NOMO-1 treated with dmso at 0.1 percent for 144 hours (cell line): ENCODE measurements around the gene SPTAN1.

Experiments
- DNase-seq: peaks from one replicate; lab custom pipeline; 2025; ENCODE audit not compliant: unreplicated experiment; lab: John Stamatoyannopoulos, UW

The SPTAN1 gene

DNA sequence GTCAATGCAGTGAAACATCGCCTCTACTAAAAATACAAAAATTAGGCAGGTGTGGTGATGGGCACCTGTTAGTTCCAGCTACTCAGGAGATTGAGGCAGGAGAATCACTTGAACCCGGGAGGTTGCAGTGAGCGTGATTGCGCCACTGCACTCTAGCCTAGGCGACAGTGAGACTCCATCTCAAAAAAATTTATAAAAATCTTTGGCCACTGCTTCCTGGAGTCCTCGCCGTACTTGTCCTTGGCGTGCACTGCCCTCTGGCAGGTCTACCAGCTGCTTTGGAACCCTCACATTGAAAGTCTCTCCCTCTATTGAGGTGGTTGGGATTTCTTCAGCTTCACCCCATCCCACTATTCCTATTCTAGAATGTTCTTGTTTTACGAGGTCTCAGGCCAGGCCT lies 79.2 kb downstream of the SPTAN1 start:
- no peak for DNase-seq

GRCh38 chr9:128632066-128632465 lies 79.7 kb downstream of the SPTAN1 start:
- DNase-seq, result no peak

DNA sequence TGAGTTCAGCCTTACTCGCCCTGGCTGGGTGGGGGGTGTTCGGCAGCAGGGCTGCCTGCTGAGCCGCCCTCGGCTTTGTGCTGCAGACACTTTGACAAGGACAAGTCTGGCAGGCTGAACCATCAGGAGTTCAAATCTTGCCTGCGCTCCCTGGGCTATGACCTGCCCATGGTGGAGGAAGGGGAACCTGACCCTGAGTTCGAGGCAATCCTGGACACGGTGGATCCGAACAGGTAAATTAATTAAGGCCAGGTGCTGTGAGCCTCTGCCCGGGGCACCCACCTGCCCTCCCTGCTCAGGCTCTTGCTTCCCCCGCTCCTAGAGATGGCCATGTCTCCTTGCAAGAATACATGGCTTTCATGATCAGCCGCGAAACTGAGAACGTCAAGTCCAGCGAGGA lies 80.1 kb downstream of the SPTAN1 start:
- DNase-seq, result no peak

GRCh38 chr9:128633057-128633456 lies 80.7 kb downstream of the SPTAN1 start:
- DNase-seq, result no peak

- DNase-seq, result no peak
Observed at GRCh38 chr9:128633601-128634000, 81.2 kb downstream of the SPTAN1 start.

DNA sequence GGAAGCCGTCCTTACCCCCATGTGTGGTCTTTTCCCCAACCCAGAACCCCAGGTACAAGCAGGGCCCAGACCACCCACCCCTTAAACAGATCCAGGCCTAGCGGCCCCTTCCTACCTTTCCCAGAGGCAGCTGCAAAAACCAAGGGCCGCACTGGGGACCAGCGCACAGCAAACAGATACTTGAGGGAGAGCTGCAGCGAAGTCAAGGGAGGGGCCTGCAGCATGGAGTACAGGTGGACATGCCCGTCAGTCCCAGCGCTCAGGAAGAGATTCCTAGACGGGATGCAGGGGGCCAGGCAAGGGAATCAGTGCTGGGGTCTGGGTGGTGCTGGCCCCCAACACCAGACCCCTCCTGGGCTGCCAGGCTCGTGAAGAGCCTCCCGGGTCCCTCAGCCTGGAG lies 81.7 kb downstream of the SPTAN1 start:
- no peak for DNase-seq

GRCh38 chr9:128634651-128635262 lies 82.4 kb downstream of the SPTAN1 start:
- DNase-seq, result no peak

- DNase-seq, result no peak
Observed at GRCh38 chr9:128635266-128636023, 83.1 kb downstream of the SPTAN1 start.

DNA sequence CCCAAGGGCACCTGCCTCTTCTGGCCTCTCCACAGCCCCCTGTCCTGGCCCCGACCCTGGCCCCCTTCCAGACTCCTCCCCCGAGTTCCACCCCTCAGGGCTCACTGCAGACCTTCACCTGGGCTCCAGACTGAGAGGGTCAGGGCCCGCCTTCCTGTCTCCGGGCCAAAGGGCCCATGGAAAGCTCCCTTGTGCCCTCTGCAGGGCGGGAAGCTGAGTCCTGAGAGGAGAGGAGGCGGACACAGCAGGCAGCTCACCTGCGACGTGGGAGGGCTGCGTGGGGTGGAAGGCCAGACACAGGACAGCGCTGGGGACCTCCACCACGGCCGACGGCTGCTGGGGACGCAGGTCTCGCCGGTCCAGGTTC lies 83.6 kb downstream of the SPTAN1 start:
- no peak for DNase-seq

- DNase-seq, result no peak
Observed at GRCh38 chr9:128636556-128637530, 84.5 kb downstream of the SPTAN1 start.

DNA sequence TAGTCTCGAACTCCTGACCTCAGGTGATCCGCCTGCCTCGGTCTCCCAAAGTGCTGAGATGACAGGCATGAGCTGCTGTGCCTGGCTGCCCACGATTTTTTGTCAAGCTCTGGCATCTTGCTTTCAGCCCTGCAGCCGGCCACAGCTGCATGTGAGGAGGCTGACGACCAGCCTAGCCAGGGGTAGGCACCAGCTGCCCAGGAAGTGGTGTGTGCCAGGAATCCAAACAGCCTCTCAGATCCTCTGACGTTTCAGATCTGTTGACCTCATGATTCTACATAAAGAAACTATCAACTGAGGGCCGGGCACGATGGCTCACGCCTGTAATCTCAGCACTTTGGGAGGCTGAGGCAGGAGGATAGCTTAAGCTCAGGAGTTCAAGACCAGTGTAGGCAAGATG lies 85.3 kb downstream of the SPTAN1 start:
- no peak for DNase-seq

GRCh38 chr9:128638580-128638979 lies 86.2 kb downstream of the SPTAN1 start:
- no peak for DNase-seq

DNA sequence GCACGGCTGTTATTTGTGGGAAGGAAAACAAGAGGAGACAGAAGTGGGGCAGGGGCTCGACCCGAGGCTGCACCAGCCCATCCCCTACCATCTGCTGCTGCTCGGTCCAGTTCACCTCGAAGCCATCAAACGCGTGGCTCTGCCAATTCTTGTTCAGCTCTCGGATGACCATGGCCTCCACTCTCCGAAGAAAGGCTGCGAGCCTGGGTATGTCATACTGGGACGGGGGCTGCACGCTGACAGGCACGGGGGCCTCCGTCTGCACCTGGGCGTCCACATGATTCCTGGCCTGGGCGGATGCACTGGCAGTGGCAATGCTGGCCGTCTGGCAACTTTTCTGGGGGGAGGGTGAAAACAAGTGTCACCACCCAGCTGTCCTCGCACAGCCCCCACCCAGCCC lies 88.2 kb downstream of the SPTAN1 start:
- no peak for DNase-seq

DNA sequence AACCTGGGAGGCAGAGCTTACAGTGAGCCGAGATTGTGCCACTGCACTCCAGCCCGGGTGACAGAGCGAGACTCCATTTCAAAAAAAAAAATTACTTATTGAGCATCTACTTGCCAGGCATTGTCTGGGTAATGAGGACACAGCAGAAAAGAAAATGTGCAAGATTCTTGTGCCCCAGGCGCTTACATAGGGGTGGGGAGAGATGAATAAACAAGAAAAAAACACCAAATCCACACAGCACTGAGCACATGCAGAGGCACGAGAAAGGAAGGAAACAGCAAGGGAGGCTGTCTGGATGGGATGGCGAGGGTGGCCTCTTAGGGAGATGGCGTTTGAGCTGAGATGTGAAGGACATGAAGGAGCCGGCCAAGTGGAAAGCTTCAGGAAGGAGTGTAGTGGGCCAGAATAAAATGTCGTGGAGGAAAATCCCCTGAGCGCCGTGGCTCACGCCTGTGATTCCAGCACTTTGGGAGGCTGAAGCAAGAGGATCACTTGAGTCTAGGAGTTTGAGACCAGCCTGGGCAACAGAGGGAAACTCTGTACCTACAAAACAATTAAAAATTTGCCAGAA lies 90.4 kb downstream of the SPTAN1 start:
- DNase-seq, result no peak

DNA sequence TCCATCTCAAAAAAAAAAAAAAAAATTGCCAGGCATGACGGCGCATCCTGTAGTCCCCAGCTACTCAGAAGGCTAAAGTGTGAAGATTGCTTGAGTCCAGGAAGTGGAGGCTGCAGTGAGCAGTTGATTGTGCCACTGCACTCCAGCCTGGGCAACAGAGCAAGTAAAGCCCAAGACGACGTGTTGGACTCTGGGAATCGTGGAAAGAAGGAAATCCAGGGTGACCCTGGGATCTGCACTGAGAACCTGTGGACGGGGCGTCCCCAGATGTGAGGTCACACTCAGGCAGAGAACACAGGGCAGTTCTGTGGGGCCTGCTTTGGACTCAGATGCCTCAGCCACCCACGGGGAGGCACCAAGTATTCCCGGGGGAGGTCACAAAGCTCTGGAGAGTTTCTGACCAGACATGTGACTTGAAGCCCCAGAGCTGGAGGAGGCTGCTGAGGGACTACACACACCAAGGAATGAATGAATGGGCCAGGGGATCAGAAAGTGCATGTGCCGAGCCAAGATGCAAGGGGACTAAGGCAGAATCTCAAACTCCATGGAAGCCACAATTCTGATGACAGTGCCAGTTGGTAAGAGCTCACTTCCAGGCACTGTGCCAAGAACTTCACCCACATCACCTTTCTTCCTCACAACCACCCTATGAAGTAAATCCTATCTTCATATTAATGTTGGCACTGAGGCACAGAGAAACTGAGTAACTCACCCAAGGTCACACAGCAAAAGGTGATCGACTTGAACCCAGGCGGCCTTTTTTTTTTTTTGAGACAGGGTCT lies 91.3 kb downstream of the SPTAN1 start:
- no peak for DNase-seq

DNA sequence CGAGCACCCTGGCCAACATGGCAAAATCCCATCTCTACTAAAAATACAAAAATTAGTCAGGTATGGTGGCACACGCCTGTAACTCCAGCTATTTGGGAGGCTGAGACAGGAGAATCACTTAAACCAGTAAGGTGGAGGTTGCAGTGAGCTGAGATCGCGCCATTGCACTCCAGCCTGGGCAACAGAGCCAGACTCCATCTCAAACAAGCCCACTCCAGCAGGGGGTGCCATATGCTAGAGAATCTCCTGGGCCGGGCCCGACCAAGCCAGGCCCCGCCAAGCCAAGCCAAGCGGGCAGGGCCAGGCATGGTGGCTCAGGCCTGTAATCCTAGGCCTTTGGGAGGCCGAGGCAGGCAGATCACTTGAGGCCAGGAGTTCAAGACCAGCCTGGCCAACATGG lies 95.8 kb downstream of the SPTAN1 start:
- DNase-seq, result peak; percentile 3

- DNase-seq, result no peak
Observed at GRCh38 chr9:128651798-128652197, 99.4 kb downstream of the SPTAN1 start.

GRCh38 chr9:128653908-128654307 lies 101.5 kb downstream of the SPTAN1 start:
- DNase-seq, result no peak

DNA sequence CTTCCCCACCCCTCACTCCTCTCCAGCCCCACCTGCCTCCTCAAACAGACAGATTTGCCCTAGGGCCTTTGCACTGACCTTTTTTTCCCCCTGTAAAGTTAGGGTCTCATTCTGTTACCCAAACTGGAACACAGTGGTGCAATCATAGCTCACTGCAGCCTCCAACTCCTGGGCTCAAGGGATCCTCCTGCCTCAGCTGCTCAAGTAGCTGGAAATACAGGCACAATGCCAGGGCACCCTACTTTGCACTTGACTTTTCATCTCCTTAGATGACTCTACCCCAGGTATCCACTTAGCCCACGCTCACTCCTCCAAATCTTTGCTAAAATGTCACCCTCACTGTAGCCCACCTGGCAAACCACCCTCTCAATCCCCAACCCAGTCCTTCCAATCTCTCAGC lies 102.1 kb downstream of the SPTAN1 start:
- DNase-seq, result no peak

GRCh38 chr9:128656416-128657343 lies 104.3 kb downstream of the SPTAN1 start, which contains the start of gene DYNC2I2:
Gene DYNC2I2, minus strand, starts transcription at chr9:128656847. Its CDS starts 121 bp downstream, at chr9:128656726.
- peak; percentile 85 for DNase-seq
